ENCODE measurements around the gene TSPAN11.

TSPAN11 gene

DNA sequence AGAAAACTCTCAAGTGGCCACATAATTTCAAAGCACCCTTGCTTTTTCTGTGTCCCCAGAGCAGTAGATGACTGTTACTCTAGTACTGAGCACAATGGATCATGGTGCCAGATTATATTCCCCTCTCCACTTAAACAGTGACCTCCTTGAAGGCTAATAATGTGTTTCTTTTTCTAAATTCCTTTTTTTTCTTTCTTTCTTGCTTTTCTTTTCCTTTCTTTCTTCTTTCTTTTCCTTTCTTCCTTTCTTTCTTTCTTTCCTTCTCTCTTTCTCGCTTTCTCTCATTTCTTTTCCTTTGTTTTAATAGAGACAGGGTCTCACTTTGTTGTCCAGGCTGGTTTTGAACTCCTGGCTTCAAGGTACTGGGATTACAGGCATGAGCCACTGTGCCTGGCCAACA, 26.2 kb upstream of the TSPAN11 start:
- no peak for DNase-seq (ENCODE audit: low spot score in 2 of 2)
- Histone ChIP-seq H3K27me3 (ENCODE audit: low read depth) (no peaks in the 10 kb centered on the region), H3K9me3 (0 out of 2 replicates have a peak, but pooled peaks cover 3% of the 10 kb centered on the region), H3K4me1 (no peaks in the 10 kb centered on the region; the same call in none of the 2 replicates), H3K36me3 (replicated peaks) (no peaks in the 10 kb centered on the region), H3K4me3 (no peak overlapping the region)
- in situ Hi-C loops (cut with MboI; ENCODE audit: low sequenced_read_pairs), result no loop called here

DNA sequence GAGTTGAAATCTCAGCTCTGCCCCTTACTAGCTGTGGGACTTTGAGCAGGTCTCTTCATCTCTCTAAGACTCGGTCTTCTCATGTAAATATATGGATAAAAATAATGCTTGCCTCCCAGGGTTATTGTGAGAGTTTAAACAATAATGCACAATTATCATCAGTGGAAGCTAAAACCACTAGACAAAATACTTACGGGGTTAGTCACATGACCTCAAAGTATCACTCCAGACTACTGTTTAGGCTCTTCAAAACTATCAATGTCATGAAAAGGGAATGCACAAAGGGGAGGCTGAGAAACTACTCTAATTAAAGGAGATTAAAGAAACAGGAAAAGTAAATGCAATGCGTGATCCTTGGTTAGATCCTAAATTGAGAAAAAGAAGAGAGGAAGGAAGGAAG, 24.5 kb upstream of the TSPAN11 start:
- Histone ChIP-seq H3K36me3 (replicated peaks) (no peaks in the 10 kb centered on the region), H3K27me3 (ENCODE audit: low read depth) (no peaks in the 10 kb centered on the region), H3K9me3 (0 out of 2 replicates have a peak, but pooled peaks cover 3% of the 10 kb centered on the region), H3K4me1 (no peaks in the 10 kb centered on the region; the same call in none of the 2 replicates), H3K4me3 (no peak overlapping the region)
- DNase-seq (ENCODE audit: low spot score in 2 of 2), result no peak
- in situ Hi-C loops (cut with MboI; ENCODE audit: low sequenced_read_pairs), result no loop called here

DNA sequence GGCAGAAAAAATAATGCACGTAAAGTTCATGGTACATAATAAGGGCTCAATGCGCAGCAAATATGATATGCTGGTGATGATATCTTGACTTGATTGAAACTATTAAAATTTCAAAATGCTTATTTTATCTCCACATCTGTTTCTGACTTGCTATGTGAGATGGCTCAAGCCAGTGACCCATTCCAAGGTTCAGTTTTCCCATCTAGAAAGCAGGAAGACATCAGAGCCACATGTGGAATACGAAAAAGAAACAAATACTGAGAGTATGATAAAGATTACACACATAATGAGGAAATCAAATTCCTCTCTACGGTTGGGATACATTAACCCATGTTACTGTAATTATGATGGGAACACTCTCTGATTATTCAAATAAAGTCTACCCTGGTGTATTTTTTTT, 24.0 kb upstream of the TSPAN11 start:
- 0 out of 2 replicates have a peak, but pooled peaks cover 5% of the 10 kb centered on the region for H3K27me3 ChIP-seq (ENCODE audit: low read depth)
- H3K36me3 ChIP-seq (replicated peaks), result no peaks in the 10 kb centered on the region
- in situ Hi-C loops (cut with MboI; ENCODE audit: low sequenced_read_pairs), result no loop called here
- no peaks in the 10 kb centered on the region; the same call in none of the 2 replicates for H3K4me1 ChIP-seq
- H3K9me3 ChIP-seq, result 0 out of 2 replicates have a peak, but pooled peaks cover 3% of the 10 kb centered on the region
- H3K4me3 ChIP-seq, result no peak overlapping the region
- no peak for DNase-seq (ENCODE audit: low spot score in 2 of 2)

DNA sequence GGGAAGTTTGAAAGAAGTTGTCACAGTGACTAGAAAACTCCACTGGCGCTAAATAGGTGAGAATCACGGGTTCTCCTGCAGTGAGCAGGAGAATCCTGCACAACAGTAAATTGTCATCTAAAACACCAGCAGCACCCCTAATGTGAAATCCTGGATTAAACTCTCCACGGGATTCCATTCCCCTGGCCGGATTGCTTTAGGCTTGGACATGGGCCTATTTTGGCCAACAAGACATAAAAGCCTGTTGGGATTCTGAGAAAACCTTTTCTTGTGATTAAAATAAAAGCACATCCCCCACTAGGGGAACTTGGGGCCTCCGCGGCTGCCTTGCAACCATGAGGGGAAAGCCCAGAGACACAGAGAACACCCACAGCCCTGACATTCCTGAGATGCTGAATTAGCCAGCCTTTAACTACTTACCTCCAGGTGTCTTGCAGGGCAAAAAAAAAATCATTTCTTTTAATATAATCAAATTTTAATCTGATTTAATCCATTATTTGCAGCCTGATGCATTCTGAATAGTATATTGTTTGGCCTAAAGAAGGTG, 21.0 kb upstream of the TSPAN11 start:
- no peak overlapping the region for H3K4me3 ChIP-seq
- no peaks in the 10 kb centered on the region for H3K36me3 ChIP-seq (replicated peaks)
- in situ Hi-C loops (cut with MboI; ENCODE audit: low sequenced_read_pairs), result no loop called here
- 0 out of 2 replicates have a peak, but pooled peaks cover 5% of the 10 kb centered on the region for H3K27me3 ChIP-seq (ENCODE audit: low read depth)
- no peak for DNase-seq (ENCODE audit: low spot score in 2 of 2)
- 0 out of 2 replicates have a peak, but pooled peaks cover 3% of the 10 kb centered on the region for H3K9me3 ChIP-seq
- H3K4me1 ChIP-seq, result no peaks in the 10 kb centered on the region; the same call in none of the 2 replicates

DNA sequence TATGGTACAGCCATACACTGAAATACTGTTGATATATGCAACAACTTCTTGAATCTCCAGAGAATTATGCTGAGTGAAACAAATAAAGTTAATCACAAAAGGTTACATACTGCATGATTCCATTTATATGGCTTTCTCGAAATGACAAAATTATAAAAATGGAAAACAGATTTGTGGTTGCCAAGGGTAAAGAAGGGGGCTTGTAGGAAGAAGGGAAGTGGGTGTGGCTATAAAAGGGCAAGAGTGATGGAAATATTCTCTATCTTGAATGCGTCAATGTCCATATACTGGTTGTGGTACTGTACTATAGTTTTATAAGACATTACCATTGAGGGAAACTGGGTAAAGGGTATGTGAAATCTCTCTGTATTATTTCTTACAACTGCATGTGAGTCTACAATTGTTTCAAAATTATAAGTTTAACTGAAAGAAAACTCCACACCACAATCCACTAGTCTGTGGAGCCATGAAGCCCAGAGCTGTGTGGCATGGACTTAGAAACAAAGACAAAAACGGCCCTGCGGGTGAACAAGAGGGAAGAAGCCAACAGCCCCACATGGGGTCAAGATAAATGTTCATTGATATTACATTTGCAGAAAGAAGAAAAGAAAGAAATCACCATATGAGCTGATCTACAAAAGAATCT, 18.3 kb upstream of the TSPAN11 start:
- no peaks in the 10 kb centered on the region for H3K36me3 ChIP-seq (replicated peaks)
- in situ Hi-C loops (cut with MboI; ENCODE audit: low sequenced_read_pairs), result no loop called here
- H3K27me3 ChIP-seq (ENCODE audit: low read depth), result 0 out of 2 replicates have a peak, but pooled peaks cover 5% of the 10 kb centered on the region
- DNase-seq (ENCODE audit: low spot score in 2 of 2), result no peak
- H3K4me3 ChIP-seq, result no peak overlapping the region
- H3K9me3 ChIP-seq, result no peaks in the 10 kb centered on the region
- no peaks in the 10 kb centered on the region for H3K4me1 ChIP-seq

DNA sequence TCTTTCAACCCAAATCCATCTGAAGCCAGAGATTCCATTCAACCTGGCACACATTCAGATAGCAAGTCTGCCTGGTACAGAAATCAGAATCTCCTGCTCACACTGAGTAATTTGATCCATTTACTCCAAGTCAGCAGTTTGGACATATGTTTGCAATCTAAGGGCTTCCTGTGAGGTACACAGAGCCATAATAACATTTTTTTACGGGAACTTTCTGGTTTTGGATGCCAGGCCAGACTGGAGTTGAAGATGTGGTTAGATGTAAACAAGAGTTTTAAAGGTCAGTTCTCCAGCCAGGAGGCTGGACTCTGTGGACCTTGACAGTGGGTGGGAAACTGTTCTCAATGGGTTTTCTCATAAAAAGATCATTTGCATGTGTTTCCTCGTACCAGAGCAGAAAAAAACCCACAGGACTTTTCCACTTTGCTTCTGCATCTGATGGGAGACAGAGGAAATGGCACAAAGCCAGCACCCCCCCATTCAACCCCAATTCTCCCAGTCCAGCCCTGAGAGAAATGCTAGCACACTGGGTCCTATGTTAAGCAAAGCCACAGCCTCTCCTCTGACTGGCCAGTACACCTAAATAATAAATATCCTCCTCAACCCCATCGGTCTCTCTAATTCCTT, 17.7 kb upstream of the TSPAN11 start:
- in situ Hi-C loops (cut with MboI; ENCODE audit: low sequenced_read_pairs), result no loop called here
- no peak for DNase-seq (ENCODE audit: low spot score in 2 of 2)
- Histone ChIP-seq H3K9me3 (no peaks in the 10 kb centered on the region), H3K27me3 (ENCODE audit: low read depth) (0 out of 2 replicates have a peak, but pooled peaks cover 5% of the 10 kb centered on the region), H3K4me3 (no peak overlapping the region), H3K36me3 (replicated peaks) (no peaks in the 10 kb centered on the region), H3K4me1 (no peaks in the 10 kb centered on the region)

DNA sequence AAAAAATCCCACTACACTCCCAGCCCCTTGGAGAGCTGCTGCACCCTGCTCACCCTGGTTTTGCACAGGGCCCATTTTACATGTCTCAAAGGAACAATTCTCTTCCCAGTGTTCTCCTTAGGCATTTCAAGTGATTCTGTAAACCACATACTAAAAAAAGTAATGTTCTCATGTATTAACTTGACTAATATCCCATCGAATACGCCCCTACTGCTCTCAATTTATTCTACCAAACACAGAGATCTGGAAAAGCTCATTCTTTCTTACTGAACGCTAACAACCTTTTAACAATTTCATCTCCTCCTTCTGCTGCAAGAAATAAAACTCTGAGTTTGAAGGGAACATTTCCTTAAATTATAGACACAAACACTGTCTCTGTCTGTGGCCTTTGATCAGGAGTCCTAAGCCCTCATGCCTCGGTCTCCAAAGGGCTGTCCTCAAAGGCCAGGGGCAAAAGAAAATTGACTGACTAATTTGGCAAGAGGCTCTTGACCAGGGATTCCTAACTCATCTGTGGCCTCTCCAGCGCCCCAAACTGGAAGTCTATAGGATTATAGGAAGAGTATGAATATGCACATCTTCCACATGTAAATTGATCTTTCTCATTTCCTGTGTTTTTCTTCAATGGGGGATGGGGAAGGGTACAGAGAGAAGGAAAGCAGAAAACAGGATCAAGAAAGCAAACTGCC, 17.1 kb upstream of the TSPAN11 start:
- 0 out of 2 replicates have a peak, but pooled peaks cover 5% of the 10 kb centered on the region for H3K27me3 ChIP-seq (ENCODE audit: low read depth)
- no peaks in the 10 kb centered on the region for H3K4me1 ChIP-seq
- H3K9me3 ChIP-seq, result no peaks in the 10 kb centered on the region
- H3K4me3 ChIP-seq, result no peak overlapping the region
- H3K36me3 ChIP-seq (replicated peaks), result no peaks in the 10 kb centered on the region
- in situ Hi-C loops (cut with MboI; ENCODE audit: low sequenced_read_pairs), result no loop called here
- DNase-seq (ENCODE audit: low spot score in 2 of 2), result no peak

DNA sequence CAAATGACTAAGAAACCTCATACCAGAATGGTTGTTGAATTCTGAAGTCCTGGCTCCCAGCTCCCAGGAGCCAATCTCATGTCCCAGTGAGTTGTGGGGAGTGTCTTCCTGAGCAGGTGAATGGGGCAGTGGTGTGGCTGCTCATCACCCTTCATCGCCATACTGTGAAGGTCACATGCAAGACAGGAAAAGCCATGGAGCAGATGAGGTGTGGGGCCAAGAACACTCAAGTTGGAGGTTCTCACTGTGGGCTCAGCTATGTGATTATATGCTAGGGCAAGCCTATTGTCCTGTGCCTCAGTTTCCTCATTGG, 16.6 kb upstream of the TSPAN11 start:
- in situ Hi-C loops (cut with MboI; ENCODE audit: low sequenced_read_pairs), result no loop called here
- H3K9me3 ChIP-seq, result no peaks in the 10 kb centered on the region
- DNase-seq (ENCODE audit: low spot score in 2 of 2), result no peak
- 0 out of 2 replicates have a peak, but pooled peaks cover 5% of the 10 kb centered on the region for H3K27me3 ChIP-seq (ENCODE audit: low read depth)
- no peaks in the 10 kb centered on the region for H3K36me3 ChIP-seq (replicated peaks)
- no peak overlapping the region for H3K4me3 ChIP-seq
- H3K4me1 ChIP-seq, result no peaks in the 10 kb centered on the region

DNA sequence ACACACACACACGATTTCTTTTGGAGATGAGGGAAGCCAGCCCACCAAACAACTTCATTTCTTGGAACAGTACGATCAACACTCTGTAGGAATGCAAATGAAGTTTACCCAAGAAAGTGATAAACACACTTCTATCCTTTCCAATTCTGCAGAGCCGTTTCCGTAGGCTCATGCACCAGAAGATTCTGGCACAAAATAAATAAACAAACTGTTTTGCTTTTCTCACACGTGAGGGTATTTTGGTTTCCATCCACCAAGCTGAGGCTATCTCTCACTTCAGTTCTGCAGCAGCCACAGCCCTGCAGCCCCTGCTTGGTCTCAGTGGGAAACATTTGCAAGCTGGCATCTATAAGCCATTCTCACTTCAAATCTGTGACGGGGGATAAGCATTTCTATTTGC, 15.3 kb upstream of the TSPAN11 start:
- H3K36me3 ChIP-seq (replicated peaks), result no peaks in the 10 kb centered on the region
- DNase-seq (ENCODE audit: low spot score in 2 of 2), result no peak
- 0 out of 2 replicates have a peak, but pooled peaks cover 5% of the 10 kb centered on the region for H3K27me3 ChIP-seq (ENCODE audit: low read depth)
- in situ Hi-C loops (cut with MboI; ENCODE audit: low sequenced_read_pairs), result no loop called here
- no peak overlapping the region for H3K4me3 ChIP-seq
- no peaks in the 10 kb centered on the region for H3K4me1 ChIP-seq
- H3K9me3 ChIP-seq, result no peaks in the 10 kb centered on the region

DNA sequence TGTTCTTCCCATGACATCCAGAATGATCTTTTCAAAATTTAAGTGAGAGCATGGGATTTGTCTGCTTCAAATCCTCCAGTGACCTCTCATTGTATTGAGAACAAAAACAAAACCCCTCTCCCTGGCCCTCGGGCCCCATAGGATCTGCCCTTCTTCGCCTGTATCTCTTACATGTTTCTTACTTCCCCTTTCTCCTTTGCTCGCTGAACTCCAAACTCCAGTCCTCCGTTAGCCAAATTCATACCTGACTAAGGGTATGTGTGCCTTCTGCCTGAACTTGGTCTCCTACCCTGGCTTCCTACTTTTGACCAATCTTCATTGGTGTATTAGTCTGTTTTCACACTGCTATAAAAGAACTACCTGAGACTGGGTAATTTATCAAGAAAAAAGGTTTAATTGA, 13.2 kb upstream of the TSPAN11 start:
- Histone ChIP-seq H3K36me3 (replicated peaks) (no peaks in the 10 kb centered on the region), H3K4me1 (no peaks in the 10 kb centered on the region), H3K9me3 (no peaks in the 10 kb centered on the region), H3K27me3 (ENCODE audit: low read depth) (no peaks in the 10 kb centered on the region), H3K4me3 (no peak overlapping the region)
- in situ Hi-C loops (cut with MboI; ENCODE audit: low sequenced_read_pairs), result no loop called here
- DNase-seq (ENCODE audit: low spot score in 2 of 2), result no peak

DNA sequence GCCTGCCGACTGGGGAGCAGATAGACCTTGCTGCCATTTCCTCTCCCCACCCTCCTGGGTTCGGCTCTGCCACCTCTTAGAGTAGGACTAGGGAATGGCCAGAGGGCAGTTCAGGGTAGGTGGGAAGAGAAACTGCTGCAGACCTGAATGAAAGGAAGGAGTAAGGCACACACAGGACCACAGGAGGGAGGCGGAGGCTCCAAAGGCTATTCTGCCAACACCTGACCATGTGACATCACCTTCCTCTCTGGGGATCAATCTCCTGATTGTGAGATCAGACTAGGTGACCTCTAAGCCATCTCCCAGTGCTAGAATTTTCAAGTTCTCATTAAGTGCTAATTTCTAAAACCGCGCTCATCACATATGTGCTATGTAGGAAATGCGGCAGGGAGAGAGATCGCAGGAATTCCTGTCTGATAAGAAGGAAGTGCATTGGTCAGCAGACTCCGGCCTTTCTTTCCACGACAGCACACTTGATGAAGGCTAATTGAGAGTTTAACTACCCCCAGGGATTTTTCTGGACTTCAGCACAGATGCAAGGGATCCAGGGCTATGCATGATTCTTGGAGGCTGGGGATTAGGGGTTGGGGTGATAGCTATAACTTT, 11.5 kb upstream of the TSPAN11 start:
- in situ Hi-C loops (cut with MboI; ENCODE audit: low sequenced_read_pairs), result no loop called here
- Histone ChIP-seq H3K9me3 (no peaks in the 10 kb centered on the region), H3K4me1 (no peaks in the 10 kb centered on the region), H3K36me3 (replicated peaks) (no peaks in the 10 kb centered on the region), H3K27me3 (ENCODE audit: low read depth) (no peaks in the 10 kb centered on the region), H3K4me3 (no peak overlapping the region)
- DNase-seq (ENCODE audit: low spot score in 2 of 2), result no peak

DNA sequence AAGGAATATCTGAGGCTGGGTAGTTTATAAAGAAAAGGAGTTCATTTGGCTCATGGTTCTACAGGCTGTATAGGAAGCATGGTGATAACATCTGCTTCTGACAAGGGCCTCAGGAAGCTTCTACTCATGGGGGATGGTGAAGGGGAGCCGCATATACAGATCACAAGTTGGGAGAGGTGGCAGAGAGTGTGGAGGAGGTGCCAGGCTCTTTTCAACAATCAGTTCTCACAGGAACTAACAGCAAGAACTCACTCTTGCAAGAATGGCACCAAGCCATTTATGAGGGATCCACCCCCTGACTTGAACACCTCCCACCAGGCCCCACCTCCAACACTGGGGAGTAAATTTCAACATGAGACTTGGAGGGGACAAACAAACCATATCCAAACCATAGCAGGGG, 3.5 kb upstream of the TSPAN11 start:
- H3K4me3 ChIP-seq, result no peak overlapping the region
- in situ Hi-C loops (cut with MboI; ENCODE audit: low sequenced_read_pairs), result no loop called here
- no peak for DNase-seq (ENCODE audit: low spot score in 2 of 2)

DNA sequence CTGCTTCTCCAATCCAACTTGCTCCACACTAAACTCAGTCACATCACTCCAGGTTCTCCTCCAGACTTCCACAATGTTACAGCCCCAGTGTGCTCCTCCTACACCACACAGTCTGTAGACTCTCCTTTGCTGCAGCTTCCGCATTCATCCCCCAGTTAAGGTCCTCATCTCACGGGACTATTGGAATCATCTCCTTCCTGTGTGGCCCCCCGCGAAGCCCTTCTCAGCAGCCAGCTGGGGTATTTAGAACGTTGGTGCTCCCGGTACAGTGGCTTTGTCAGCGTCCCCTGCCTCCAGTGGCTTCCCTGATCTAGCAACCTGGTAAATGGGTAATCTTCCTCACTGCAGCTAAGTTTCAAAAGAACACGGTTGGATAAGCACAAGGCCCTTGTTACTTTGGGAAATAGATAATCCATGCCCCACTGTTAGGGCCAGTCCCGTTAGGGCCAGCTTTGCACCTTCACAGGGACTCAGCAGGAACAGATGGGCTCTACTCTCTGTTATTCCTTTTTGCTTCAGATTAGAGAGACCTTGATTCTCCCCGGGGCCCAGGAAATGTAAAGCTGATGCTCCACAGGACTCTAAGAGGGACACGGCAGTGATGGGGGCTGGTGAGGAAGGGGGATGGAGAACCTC, 823 bp upstream of the TSPAN11 start:
- H3K36me3 ChIP-seq (replicated peaks), result no peaks in the 10 kb centered on the region
- peak overlapping the region; percentile 30 for H3K4me3 ChIP-seq
- peaks cover 11% of the 10 kb centered on the region for H3K4me1 ChIP-seq
- DNase-seq (ENCODE audit: low spot score in 2 of 2), result no peak
- no peaks in the 10 kb centered on the region for H3K27me3 ChIP-seq (ENCODE audit: low read depth)
- H3K9me3 ChIP-seq, result no peaks in the 10 kb centered on the region
- in situ Hi-C loops (cut with MboI; ENCODE audit: low sequenced_read_pairs), result no loop called here

More for the DNA sequence above, 3.5 kb upstream of the TSPAN11 start:
- no peaks in the 10 kb centered on the region for H3K36me3 ChIP-seq (replicated peaks)
- no peaks in the 10 kb centered on the region for H3K9me3 ChIP-seq
- no peaks in the 10 kb centered on the region for H3K27me3 ChIP-seq (ENCODE audit: low read depth)
- peaks cover 11% of the 10 kb centered on the region for H3K4me1 ChIP-seq

Measured in HAP-1 (cell line).